ENCODE measurements around the gene EEF1AKMT1.

- TF ChIP-seq POLR2AphosphoS5 (IDR thresholded peaks at IDR 0.05; ENCODE audit: low read depth, low read length) (no peak), SIN3A (IDR thresholded peaks at IDR 0.05; ENCODE audit: borderline replicate concordance, insufficient read depth, low read length) (no peak), REST (IDR thresholded peaks at IDR 0.05; ENCODE audit: insufficient read depth in 1 of 2, low read depth in 2 of 2, low read length in 2 of 2) (no peak)
Observed at GRCh38 chr13:20709782-20710181, 64.0 kb downstream of the EEF1AKMT1 start.
